ENCODE measurements around the gene IRF9.

The IRF9 gene

GRCh38 chr14:24178399-24179178, 17.5 kb downstream of the IRF9 start:
- no peak for DNase-seq

DNA sequence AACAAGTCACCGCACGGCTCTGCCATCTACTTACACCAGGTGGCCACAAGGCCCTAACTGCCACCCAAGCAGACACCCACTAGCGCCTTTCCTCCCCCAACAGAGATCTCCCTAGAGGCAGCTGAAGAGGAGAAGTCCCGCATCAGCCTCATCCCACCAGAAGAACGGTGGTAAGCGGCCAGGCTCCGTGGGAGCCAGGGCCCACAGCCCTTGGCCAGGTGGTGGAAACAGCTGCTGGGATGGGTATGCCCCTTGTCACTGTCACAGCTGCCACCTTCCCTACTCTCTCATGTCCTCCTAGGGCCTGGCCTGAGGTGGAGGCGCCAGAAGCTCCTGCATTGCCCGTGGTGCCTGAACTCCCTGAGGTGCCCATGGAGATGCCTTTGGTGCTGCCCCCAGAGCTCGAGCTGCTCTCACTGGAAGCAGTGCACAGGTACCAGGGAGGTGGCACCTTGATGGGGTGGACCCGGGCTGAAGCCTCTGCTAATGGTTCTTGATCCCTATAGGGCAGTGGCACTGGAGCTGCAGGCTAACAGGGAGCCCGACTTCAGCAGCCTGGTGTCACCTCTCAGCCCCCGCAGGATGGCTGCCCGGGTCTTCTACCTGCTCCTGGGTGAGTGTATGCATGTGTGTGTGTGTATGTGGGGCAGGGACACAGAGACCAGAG, 18.4 kb downstream of the IRF9 start:
- DNase-seq: no peak

DNA sequence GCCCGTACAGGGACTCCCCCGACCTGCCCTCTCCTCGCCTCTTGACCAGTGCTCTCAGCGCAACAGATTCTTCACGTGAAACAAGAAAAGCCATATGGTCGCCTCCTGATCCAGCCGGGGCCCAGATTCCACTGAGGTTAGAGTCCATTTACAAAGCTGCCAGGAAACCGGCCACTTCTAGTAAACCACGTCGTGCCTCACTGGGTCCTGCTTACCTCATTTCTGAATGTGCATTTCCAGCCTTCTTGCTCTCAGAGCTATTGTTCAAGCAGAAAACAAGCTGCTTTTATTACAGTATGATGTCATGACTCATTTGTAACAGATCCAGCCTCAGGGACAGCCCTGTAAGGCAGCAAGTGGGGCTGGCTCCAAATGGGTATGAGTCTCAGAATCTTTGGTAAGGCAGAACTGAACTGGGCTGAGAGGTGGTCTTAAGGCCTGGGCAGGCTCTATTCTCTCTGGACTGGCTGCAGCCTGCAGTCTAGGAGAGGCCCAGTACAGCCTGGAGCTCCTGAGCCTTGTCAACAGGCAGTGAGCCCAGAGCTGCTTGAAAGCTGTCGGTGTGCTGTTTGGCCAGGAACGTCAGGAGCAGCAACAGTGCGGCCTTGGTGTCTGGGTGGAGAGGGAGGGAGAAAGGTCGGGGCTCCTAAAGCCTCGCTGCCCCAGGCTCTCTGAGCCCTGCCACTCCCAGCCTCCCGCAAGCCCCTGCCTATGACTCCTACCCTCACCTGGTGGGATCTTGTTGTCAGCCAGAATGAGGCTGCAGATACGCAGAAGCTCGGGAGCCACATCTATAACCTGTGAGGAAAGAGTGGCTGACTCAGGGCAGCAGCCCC, 19.1 kb downstream of the IRF9 start:
- DNase-seq: no peak

DNA sequence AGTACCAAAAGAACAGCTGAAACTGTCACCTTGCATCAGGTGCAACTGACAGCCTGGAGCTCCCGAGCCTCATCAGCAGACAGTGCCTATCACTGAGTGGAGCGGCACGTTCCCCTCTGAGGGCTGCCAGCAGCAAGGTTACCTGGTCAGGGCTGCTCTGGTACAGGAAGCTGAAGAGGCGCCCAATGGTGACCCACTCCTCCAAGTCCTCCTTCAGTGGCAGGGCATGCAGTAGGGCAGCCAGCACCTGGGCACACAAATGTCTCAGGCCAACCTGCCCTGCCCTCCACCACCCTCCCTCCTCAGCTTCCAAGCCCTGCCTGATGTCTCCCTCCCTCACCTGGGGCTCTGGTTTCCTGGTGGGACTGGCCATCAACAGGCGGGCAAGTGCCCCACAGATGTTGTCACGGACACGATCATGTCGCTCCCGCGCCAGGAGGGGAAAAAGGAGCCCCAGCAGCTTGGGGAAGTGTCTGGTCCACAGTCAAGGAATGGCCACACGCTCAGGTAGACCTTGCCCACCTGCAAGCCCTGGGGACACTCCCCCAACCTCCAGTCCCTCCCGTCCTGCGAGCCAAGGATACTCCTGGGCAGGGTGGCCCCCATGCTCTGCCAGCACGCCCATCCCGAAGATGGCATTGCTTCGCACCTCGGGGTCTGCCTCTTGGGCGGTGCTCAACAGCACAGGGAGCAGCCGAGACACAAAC, 20.5 kb downstream of the IRF9 start:
- no peak for DNase-seq

DNA sequence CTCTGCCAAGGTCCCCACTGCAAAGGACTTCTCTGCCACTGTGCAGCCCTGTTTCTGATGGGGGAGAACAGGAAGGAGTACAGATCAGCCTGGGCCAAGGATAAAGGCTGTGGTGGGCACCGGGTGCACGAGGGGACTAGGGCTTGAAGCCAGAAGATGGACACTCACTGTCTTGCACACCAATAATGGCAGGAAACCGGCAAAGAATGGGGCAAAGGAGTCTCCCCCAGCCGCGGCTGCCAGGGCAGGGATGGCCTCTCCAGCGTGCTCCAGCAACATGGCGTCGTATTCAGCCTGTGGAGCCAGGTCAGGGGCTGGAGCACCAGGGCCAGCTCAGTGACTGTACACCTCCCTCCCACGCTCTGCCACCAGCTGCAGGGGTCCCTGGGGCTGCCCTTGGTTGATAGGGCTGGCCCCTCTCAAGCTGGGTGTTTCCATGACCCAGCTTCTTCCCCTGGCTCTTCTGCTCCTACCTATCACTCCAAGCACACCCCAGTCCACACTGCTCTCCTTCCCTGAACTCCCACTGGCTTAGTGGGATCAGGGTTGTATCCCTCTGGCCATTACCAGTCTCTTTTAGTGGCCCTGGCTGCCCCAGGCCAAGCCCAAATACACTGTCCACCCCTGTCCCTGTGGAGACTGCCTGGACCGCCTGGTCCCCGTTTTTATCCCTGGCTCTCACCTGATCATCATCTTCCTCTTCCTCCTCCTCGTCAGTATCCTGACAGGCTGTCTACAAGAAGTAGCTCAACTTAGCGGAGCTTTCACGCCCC, 21.2 kb downstream of the IRF9 start:
- DNase-seq: no peak

DNA sequence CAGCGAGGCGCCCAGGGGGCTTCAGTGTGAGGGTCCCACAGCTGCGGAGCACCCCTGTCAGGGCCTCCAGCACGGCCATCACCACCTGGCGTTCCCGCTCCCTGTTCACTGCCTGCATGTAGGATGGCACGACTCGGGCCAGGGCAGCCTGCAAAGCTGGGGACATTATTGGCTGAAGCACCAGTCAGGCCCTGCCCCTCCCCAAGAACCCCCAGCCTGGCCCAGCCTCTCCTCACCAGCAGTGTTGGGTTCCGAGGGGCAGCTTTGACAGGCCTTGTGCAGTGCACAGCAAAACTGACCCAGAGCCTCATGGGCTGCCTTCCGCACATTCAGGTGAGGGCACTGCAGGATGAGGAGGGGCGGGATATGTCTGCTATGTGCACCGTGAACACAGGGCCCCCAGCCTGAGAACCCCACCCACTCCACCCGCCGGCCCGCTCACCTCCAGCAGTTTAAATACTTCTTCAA, 22.0 kb downstream of the IRF9 start:
- DNase-seq: no peak

DNA sequence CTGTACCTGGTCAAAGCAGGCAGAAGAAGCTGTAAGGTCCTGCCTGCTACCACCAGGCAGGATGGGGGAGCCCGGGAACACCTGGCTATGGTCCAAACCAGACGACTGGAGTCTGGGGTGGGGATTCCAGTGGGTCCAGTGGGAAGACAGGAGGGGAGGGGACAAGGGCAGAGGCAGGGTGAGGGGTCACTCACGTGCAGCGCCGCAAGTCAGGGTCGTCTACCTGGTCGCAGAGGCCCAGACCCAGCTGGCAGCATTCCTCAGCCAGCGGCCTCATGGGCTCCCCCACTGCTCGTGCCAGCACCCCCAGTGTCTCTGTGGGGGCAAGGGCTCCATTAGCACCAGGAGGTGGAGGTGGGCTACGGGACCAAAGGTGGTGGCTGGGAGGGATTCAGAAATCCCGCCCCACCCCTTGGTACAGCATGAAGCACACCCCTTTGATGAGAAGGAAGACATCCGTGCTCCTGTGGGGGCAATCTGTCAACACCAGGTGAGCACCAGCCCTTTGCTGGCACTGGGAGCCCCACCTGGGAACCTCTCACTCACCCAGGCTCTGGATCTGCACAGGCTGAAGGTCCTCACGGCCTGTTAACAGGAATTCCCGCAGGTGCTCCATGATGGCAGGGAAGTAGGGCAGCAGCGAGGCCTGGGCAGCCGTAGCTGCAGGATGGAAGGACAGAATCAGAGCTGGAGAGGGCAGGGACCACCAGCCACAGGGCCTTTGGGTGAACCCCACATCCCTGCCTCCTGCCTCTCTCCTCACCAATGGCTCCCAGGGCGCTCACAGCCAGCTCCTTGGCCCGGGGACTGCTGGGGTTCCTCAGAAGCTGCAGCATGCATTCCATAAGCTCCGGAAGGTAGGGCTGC, 23.3 kb downstream of the IRF9 start:
- no peak for DNase-seq

DNA sequence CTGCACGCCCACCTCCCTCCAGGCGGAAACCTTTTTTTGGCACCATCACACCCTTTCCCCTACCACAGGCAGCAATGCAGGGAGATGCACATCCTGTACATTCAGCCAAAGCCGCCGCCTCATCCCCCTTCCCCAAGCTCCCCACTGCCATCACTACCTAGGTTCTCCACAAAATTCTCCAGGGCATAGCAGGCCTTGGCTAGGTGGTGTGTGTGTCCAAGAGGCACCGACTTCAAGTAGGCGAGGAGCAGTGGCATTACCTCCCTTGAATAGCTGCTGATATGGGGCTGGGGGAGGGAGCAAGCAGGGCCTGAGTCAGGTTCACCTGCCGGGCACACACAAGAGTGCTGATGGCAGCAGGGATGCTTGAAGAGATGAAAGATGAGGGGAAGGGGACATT, 24.0 kb downstream of the IRF9 start:
- DNase-seq: no peak

- DNase-seq: no peak
Observed at GRCh38 chr14:24185741-24186140, 24.7 kb downstream of the IRF9 start.

DNA sequence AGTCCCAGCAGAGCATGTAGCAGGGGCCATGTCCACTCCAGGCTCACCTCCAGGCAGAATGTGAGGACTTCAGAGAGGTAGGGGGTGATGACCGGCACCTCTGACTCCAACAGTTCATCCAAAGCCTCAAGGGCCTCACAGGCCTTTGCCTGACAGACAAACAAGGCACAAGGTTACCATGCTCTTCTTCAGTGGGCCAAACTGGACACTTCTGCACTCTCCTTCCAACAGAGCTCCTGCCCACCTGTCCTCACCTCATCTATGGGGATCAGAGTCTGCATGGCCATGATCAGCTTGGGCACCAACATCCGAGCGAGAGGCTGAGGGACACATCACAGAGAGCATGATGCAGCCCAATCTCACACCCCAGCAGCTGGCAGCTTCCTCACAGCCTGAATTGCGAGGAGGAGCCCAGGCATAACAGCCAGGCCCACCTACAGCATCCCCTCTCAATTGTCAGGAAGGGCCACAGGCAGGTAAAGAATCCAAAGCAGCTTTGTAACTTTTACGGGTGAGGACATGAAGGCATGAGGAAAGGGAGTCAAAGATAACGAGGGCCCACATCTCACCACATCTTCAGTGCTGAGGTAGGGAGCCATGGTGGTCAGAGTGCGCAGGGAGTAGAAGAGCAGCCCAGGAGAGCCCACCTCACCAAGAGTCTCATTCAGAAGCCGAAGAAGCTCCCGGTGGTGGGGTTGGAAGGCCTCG, 25.9 kb downstream of the IRF9 start:
- no peak for DNase-seq

DNA sequence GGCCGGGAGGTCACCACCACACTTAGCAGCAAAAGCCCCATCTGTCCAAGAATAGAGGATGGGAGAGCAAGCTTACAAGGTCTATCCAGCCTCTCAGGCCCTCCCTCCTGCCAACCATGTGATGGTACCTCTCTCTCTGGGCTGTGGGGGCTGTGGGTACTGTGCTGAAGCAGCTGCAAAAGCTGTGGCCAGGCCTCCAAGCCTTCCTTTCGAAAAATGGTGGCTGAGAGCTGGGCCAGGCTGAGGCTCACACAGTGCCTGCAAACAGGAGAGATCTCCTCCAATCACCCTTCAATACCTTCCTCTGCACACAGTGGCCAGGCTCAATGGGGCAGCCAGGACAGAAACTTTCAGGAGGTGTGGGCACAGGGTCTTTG, 26.5 kb downstream of the IRF9 start:
- no peak for DNase-seq

GRCh38 chr14:24188251-24189058, 27.4 kb downstream of the IRF9 start, which contains the start of gene IPO4:
IPO4 (minus strand) TSS chr14:24188816; CDS start chr14:24188787, 29 bp downstream.
- peak; percentile 98 for DNase-seq

- no peak for DNase-seq
Observed at GRCh38 chr14:24189059-24189375, 28.0 kb downstream of the IRF9 start.

DNA sequence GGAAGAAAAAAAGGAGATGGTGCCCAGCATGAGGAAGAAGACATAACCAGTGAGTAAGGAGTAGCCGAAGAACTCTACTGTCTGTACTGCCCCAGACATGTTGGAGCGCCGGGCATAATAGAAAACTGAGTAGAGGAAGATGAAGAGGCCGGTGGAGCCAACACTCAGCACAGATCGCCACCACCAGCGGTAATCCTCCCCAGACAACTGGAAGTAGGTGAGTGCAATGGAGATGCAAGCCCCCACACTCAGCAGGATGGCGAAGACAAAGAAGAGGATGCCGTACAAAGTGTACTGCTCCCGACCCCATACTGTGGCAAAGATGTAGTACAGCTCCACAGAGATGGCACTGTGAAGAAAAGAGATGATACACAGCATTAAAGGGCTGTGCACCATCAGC, 28.4 kb downstream of the IRF9 start:
- no peak for DNase-seq

- no peak for DNase-seq
Observed at GRCh38 chr14:24190416-24190815, 29.4 kb downstream of the IRF9 start.

DNA sequence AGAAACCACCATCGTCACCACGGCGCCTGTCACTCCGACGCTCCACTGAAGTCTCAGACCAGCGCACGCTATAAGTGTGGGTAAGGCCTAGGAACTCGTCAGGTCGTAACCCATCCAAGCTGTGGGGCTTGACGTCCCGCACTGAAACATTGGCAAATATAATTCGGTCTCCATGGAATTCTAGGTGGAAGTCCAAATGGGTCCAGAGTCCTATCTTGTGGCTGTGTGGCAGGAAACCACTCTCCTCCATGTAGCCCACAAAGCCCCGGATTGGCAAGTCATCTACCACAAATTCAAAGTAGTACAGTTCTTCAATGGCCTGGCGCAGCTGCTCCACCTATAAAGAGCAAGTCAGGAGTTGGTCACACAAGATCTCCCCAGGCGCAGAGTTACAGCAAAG, 31.9 kb downstream of the IRF9 start:
- no peak for DNase-seq

DNA sequence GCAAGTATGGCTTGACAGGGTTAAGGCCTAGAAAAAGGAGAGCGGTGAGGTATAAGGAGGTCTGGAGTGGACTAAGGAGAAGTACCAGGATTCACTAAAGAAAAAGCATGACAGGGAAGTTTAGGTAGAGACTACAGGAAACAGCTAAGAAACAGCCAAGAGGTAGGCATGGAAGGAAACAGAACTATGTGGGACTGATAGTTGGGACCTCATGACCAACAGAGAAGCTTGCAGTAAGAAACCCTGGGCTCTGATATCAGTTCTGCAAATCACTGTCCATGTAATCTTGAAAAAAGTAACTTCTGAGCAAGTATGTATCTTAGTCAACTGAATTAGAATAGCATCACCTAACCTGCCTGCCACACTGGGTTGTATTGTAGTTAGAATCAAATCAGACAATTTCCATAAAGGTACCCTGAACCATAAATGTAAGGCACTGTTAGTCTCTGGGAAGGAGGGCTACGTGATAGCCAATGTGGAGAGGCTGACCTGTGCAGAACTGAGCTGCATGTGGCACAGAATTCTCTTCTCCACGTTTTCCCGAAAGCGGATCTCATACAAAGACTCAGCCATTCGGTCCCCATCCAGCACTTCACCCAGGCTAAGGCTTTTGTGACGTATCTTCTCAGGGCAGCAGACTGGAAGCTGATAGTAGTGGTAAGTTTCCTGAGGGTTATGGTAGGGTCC, 33.3 kb downstream of the IRF9 start:
- DNase-seq: no peak

DNA sequence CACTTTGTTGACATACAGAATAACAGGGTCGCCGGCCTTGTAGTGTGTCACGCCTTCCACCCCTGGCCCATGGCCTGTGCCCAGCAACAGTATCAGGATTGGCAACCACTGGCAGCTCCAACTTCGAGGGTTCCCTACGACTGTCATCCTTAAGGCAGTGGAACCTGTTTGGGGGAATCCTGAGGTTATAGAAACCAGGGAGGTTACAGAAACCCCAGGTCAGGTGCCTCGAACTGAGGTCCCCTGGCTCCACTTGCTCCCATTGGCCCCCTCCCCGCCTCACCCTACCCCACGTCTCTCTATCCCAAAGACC, 33.8 kb downstream of the IRF9 start:
- no peak for DNase-seq

Measured in activated CD4-positive, alpha-beta T cell treated with anti-CD3 and anti-CD28 coated beads, Interleukin-10, Interleukin-2, amounts not matched to agents 100 ng/mL and 50 ng/mL, durations not matched to agents 16 hours and 8 hours (primary cell).